H1 (cell line): Measurements from ENCODE around the gene TOP2B. TPM values are rescaled to one million over a fixed set of nuclear protein-coding genes. Genes with fewer than 3 reads are reported as not detected.

Experiments
- CTCF ChIA-PET: fragments of 300-600 bp; sonication (Branson Sonifier 250); formaldehyde crosslinking; loops from one replicate; lab custom pipeline; 2021; ENCODE audit not compliant: partially characterized antibody; lab: Charles Lee
- POLR2A ChIA-PET: fragments of 300-600 bp; sonication (Branson Sonifier 250); formaldehyde crosslinking; loops from one replicate; lab custom pipeline; 2021; ENCODE audit warnings: inconsistent platforms; ENCODE audit not compliant: partially characterized antibody; lab: Charles Lee
- DNase-seq, 2 experiments: peaks; one replicate each; pipeline versions ENCODE4 v3.0.0 to v3.0.0-alpha.2; 2010 to 2022; ENCODE audit warnings: low spot score in 2 of 2, low read depth in 1 of 2, mixed read lengths in 1 of 2
- FAIRE-seq: peaks from 2 replicates; lab custom pipeline; 2011; peaks lifted over from hg19 to GRCh38; lab: Jason Lieb, UNC
- H2AFZ ChIP-seq: 2 replicates; pipeline ENCODE4 v1.8.1; 2012; ENCODE audit warnings: low read length, inconsistent platforms
- H2AK5ac ChIP-seq: 2 replicates; pipeline ENCODE4 v1.6.1; 2013; ENCODE audit warnings: low read depth, low read length
- H2BK120ac ChIP-seq: replicated peaks from 2 replicates; pipeline ENCODE3; 2013; ENCODE audit warnings: low read depth, low read length, inconsistent platforms
- H2BK12ac ChIP-seq: 2 replicates; pipeline ENCODE4 v1.6.1; 2013; ENCODE audit warnings: low read depth, low read length
- H2BK15ac ChIP-seq: 2 replicates; pipeline ENCODE4 v1.6.1; 2013; ENCODE audit warnings: low read length
- H2BK20ac ChIP-seq: 2 replicates; pipeline ENCODE4 v1.6.1; 2013; ENCODE audit warnings: low read length
- H2BK5ac ChIP-seq: 2 replicates; pipeline ENCODE4 v1.6.1; 2013; ENCODE audit warnings: low read depth, low read length
- H3K14ac ChIP-seq: 2 replicates; pipeline ENCODE4 v1.6.1; 2013; ENCODE audit warnings: inconsistent platforms; ENCODE audit not compliant: insufficient read length
- H3K18ac ChIP-seq: 2 replicates; pipeline ENCODE4 v1.6.1; 2013; ENCODE audit warnings: low read length; ENCODE audit errors: extremely low read depth
- H3K23ac ChIP-seq: 2 replicates; pipeline ENCODE4 v1.6.1; 2013; ENCODE audit warnings: inconsistent platforms; ENCODE audit not compliant: insufficient read length
- H3K23me2 ChIP-seq: 2 replicates; pipeline ENCODE4 v1.6.1; 2013; ENCODE audit warnings: low read depth, low read length
- H3K27ac ChIP-seq: 2 replicates; pipeline ENCODE4 v1.6.1; 2011; ENCODE audit warnings: low read depth, low read length, inconsistent platforms
- H3K27me3 ChIP-seq, 4 experiments: replicated peaks in 1 of 4; 1 replicate in 1 of 4; 2 replicates in 3 of 4; pipeline versions ENCODE4 v1.6.1 to v1.8.1; 2011 to 2013; ENCODE audit warnings: low read length in 3 of 4, mild to moderate bottlenecking in 3 of 4, inconsistent platforms in 2 of 4, mixed read lengths in 2 of 4, moderate library complexity in 1 of 4; ENCODE audit not compliant: control insufficient read depth in 3 of 4, insufficient read depth in 3 of 4; ENCODE audit errors: extremely low read depth in 1 of 4
- H3K36me3 ChIP-seq, 4 experiments: 2 replicates each; pipeline versions ENCODE4 v1.6.1 to v1.8.1; 2011 to 2013; ENCODE audit warnings: mild to moderate bottlenecking in 4 of 4, low read length in 3 of 4, moderate library complexity in 2 of 4, control low read depth in 1 of 4, inconsistent platforms in 1 of 4; ENCODE audit not compliant: insufficient read depth in 4 of 4, control insufficient read depth in 2 of 4
- H3K4ac ChIP-seq: replicated peaks from 2 replicates; pipeline ENCODE3; 2013; ENCODE audit warnings: low read length, low read depth, mixed read lengths, inconsistent platforms; ENCODE audit not compliant: insufficient read length
- H3K4me1 ChIP-seq, 4 experiments: replicated peaks in 1 of 4; 1 replicate in 1 of 4; 2 replicates in 3 of 4; pipeline versions ENCODE4 v1.6.1 to v1.8.1; 2011 to 2013; ENCODE audit warnings: low read length in 3 of 4, inconsistent platforms in 2 of 4, mixed read lengths in 1 of 4; ENCODE audit not compliant: insufficient read depth in 4 of 4, control insufficient read depth in 3 of 4
- H3K4me2 ChIP-seq, 2 experiments: 2 replicates each; pipeline versions ENCODE4 v1.6.1 to v1.8.1; 2011 to 2013; ENCODE audit warnings: low read depth in 2 of 2, low read length in 2 of 2, control low read depth in 1 of 2, inconsistent platforms in 1 of 2, mild to moderate bottlenecking in 1 of 2; ENCODE audit not compliant: insufficient read depth in 1 of 2
- H3K4me3 ChIP-seq, 4 experiments: fragments of 200-600, 300-600 bp in 1 of 4; sonication (generic), shearing (Covaris generic), sonication (Bioruptor Twin) in 1 of 4; 2 replicates each; pipeline versions ENCODE4 v1.5.1 to v1.8.1; 2011 to 2016; ENCODE audit warnings: low read length in 4 of 4, low read depth in 3 of 4, control low read depth in 2 of 4, inconsistent platforms in 2 of 4, mild to moderate bottlenecking in 2 of 4, mixed read lengths in 1 of 4, moderate library complexity in 1 of 4; ENCODE audit not compliant: insufficient read depth in 2 of 4; ENCODE audit errors: extremely low read depth in 1 of 4
- H3K56ac ChIP-seq: replicated peaks from 2 replicates; pipeline ENCODE3; 2013; ENCODE audit warnings: low read depth, mild to moderate bottlenecking, mixed read lengths, low read length, inconsistent platforms; ENCODE audit not compliant: insufficient read length
- H3K79me1 ChIP-seq: 2 replicates; pipeline ENCODE4 v1.6.1; 2013; ENCODE audit warnings: low read depth, low read length, control low read depth
- H3K79me2 ChIP-seq, 2 experiments: 2 replicates each; pipeline versions ENCODE4 v1.6.1 to v1.8.1; 2012 to 2013; ENCODE audit warnings: low read length in 2 of 2, mild to moderate bottlenecking in 2 of 2, inconsistent platforms in 1 of 2; ENCODE audit not compliant: insufficient read depth in 2 of 2, control insufficient read depth in 1 of 2
- H3K9ac ChIP-seq, 4 experiments: replicated peaks in 1 of 4; 1 replicate in 1 of 4; 2 replicates in 3 of 4; pipeline versions ENCODE4 v1.6.1 to v1.8.1; 2011 to 2013; ENCODE audit warnings: low read depth in 3 of 4, low read length in 3 of 4, control low read depth in 2 of 4, mild to moderate bottlenecking in 2 of 4, moderate library complexity in 2 of 4, inconsistent platforms in 1 of 4; ENCODE audit errors: extremely low read depth in 1 of 4
- H3K9me3 ChIP-seq, 2 experiments: 2 replicates each; pipeline versions ENCODE4 v1.6.1 to v1.8.1; 2012 to 2013; ENCODE audit warnings: mild to moderate bottlenecking in 2 of 2, moderate library complexity in 2 of 2, control low read depth in 1 of 2, inconsistent platforms in 1 of 2, low read depth in 1 of 2, low read length in 1 of 2, mixed read lengths in 1 of 2; ENCODE audit not compliant: insufficient read depth in 2 of 2
- H4K20me1 ChIP-seq, 2 experiments: replicated peaks in 1 of 2; 2 replicates each; pipeline versions ENCODE3 to v1.8.1; 2011 to 2013; ENCODE audit warnings: inconsistent platforms in 2 of 2, low read length in 2 of 2, mild to moderate bottlenecking in 1 of 2; ENCODE audit not compliant: insufficient read depth in 2 of 2, control insufficient read depth in 1 of 2
- H4K5ac ChIP-seq: 2 replicates; pipeline ENCODE4 v1.6.1; 2013; ENCODE audit warnings: low read length, low read depth, mixed read lengths, inconsistent platforms; ENCODE audit not compliant: insufficient read length
- H4K8ac ChIP-seq: 2 replicates; pipeline ENCODE4 v1.8.0; 2013; ENCODE audit warnings: mild to moderate bottlenecking, moderate library complexity, low read length, inconsistent platforms; ENCODE audit not compliant: insufficient read depth; ENCODE audit errors: extremely low read depth
- H4K91ac ChIP-seq: replicated peaks from 2 replicates; pipeline ENCODE3; 2013; ENCODE audit warnings: low read length, mixed read lengths, inconsistent platforms; ENCODE audit not compliant: insufficient read length
- BRCA1 ChIP-seq: IDR thresholded peaks from 2 replicates; pipeline ENCODE4 v1.6.1; 2012; ENCODE audit warnings: low read depth, low read length, improper control_type of control experiment
- POU5F1 ChIP-seq: IDR thresholded peaks from 2 replicates; pipeline ENCODE4 v1.6.1; 2011; ENCODE audit warnings: low read depth, mild to moderate bottlenecking, low read length, moderate library complexity
- RAD21 ChIP-seq, 2 experiments: IDR thresholded peaks in 1 of 2; conservative IDR thresholded peaks in 1 of 2; 2 replicates each; pipeline ENCODE4 v1.6.1; 2011; ENCODE audit warnings: low read depth in 2 of 2, low read length in 2 of 2, improper control_type of control experiment in 1 of 2, inconsistent platforms in 1 of 2, mild to moderate bottlenecking in 1 of 2, moderate library complexity in 1 of 2
- WGBS, 2 experiments: shearing (Covaris generic) in 1 of 2; methylation state at CpG; one replicate each; pipeline versions ENCODE4 v1.1.6 to v1.1.7; 2013 to 2015; ENCODE audit warnings: low lambda C conversion rate in 2 of 2, mixed read lengths in 2 of 2, inconsistent platforms in 1 of 2, low coverage in 1 of 2, missing lambda C conversion rate in 1 of 2; ENCODE audit not compliant: insufficient replicate concordance in 2 of 2, insufficient coverage in 1 of 2, insufficient read length in 1 of 2; ENCODE audit errors: extremely low coverage in 1 of 2, missing lambda C conversion rate in 1 of 2; 5-methylcytosine and 5-hydroxymethylcytosine counted together
- polyA plus RNA-seq, 7 experiments: library from polyadenylated mRNA; depleted of rRNA in 3 of 7; stranded (reverse) in 5 of 7; unstranded in 2 of 7; fragments of >200 nt in 5 of 7; fragments of 200-250 nt in 2 of 7; gene quantifications; 1 replicate in 5 of 7; 2 replicates in 1 of 7; 4 replicates in 1 of 7; pipeline versions ENCODE4 v1.2.1 to v1.2.3, GENCODE V29; 2011 to 2013; ENCODE audit warnings: missing spikeins in 2 of 7, mixed read lengths in 2 of 7
- total RNA-seq: library from RNA; stranded (reverse); fragmentation: NEBNext Ultra II Directional; extraction: Animal tissue kit (Norgen Biotek cat#: 25700); gene quantifications from 2 replicates; pipeline ENCODE4 v1.2.1, GENCODE V29; 2021
- TF ChIP-seq, protein P1 (sequence below), 3 experiments: IDR thresholded peaks; 1 replicate in 2 of 3; 2 replicates in 1 of 3; pipeline versions ENCODE4 v1.5.1 to v1.6.1; 2011; ENCODE audit warnings: low read length in 3 of 3, mild to moderate bottlenecking in 3 of 3, inconsistent platforms in 2 of 3, low read depth in 1 of 3, moderate library complexity in 1 of 3; ENCODE audit not compliant: insufficient read depth in 1 of 3; ENCODE audit errors: control extremely low read depth in 1 of 3

TOP2B gene
- total and polyA plus RNA-seq, 2 of the 8 experiments (the other 6 are each of a cell fraction or from before 2014, with no cell fraction given): 34.9 to 206 TPM

DNA sequence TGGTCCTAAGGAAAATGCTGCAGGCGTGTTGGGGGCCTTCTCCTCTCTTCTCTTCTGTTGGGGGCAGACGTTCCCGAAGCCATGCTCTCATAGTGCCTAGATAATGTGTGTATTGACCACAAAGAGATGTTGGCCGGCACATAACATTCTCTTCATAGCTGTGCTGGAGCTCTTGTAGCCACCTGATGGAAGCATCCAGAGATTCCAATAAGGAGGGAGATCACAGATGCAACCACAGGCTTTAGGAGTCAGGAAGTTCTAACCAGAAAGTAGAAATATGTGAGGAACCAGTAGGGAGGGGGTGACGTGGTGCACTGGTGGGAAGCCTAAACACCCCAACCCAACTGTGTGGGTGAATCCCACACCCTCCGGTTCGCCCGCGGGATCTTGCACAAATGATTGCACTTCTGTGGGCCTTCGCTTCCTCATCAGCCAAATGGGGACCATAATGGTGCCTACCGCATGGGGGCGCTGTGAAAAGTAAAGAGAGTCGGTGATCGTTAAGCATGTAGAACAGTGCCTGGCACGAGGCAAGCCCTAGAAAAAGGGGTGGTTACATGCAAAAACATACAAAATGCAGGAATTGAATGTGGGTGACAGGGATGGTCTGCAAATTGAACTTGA, 87.8 kb downstream of the TOP2B start:
- H2BK120ac ChIP-seq: no peak overlapping the region
- WGBS, 2 experiments: 77% methylated on average over 15 of the region's 15 CpGs; no CpG with 5 or more reads in 1 of the 2 experiments
- no peak overlapping the region for H3K4ac ChIP-seq
- H3K18ac ChIP-seq: no peak overlapping the region
- no peak overlapping the region for H3K56ac ChIP-seq
- no peak overlapping the region for H2BK5ac ChIP-seq
- TF ChIP-seq, protein P1, sequence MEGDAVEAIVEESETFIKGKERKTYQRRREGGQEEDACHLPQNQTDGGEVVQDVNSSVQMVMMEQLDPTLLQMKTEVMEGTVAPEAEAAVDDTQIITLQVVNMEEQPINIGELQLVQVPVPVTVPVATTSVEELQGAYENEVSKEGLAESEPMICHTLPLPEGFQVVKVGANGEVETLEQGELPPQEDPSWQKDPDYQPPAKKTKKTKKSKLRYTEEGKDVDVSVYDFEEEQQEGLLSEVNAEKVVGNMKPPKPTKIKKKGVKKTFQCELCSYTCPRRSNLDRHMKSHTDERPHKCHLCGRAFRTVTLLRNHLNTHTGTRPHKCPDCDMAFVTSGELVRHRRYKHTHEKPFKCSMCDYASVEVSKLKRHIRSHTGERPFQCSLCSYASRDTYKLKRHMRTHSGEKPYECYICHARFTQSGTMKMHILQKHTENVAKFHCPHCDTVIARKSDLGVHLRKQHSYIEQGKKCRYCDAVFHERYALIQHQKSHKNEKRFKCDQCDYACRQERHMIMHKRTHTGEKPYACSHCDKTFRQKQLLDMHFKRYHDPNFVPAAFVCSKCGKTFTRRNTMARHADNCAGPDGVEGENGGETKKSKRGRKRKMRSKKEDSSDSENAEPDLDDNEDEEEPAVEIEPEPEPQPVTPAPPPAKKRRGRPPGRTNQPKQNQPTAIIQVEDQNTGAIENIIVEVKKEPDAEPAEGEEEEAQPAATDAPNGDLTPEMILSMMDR (IDR thresholded peaks at IDR 0.05; ENCODE audit: control extremely low read depth in 1 of 3, insufficient read depth in 1 of 3, low read depth in 1 of 3, low read length in 3 of 3): peak; percentile 41 to 73 (median 59)
- TF ChIP-seq POU5F1 (no peak), BRCA1 (no peak), RAD21 (IDR thresholded peaks at IDR 0.05 in 1 of 2, conservative IDR thresholded peaks at IDR 0.05 in 1 of 2; ENCODE audit: low read depth in 2 of 2, low read length in 2 of 2) (peak; percentile 37 to 52; a peak in 3 of 4 replicates)
- no peak overlapping the region for H2AFZ ChIP-seq
- no peaks in the 10 kb centered on the region for H4K20me1 ChIP-seq
- H3K36me3 ChIP-seq: no peaks in the 10 kb centered on the region
- H3K27ac ChIP-seq: no peak overlapping the region
- H3K14ac ChIP-seq: no peak overlapping the region
- H3K4me1 ChIP-seq: no peaks in the 10 kb centered on the region; a peak in 1 of 7 replicates
- H4K8ac ChIP-seq: no peak overlapping the region
- H3K23me2 ChIP-seq: no peaks in the 10 kb centered on the region; the same call in 1 of the 2 replicates
- no peak overlapping the region for H3K23ac ChIP-seq
- DNase-seq (peak in 1 of 2 experiments; percentile 84), FAIRE-seq (no peak)
- H3K27me3 ChIP-seq: no peaks in the 10 kb centered on the region
- no peak overlapping the region for H3K4me2 ChIP-seq
- no peak overlapping the region for H4K91ac ChIP-seq
- H2BK15ac ChIP-seq: no peak overlapping the region
- no peak overlapping the region for H4K5ac ChIP-seq
- H2BK20ac ChIP-seq: no peak overlapping the region
- H3K9ac ChIP-seq: no peak overlapping the region
- ChIA-PET CTCF (interaction anchor here (0.6 to 12.1 kb wide), 8 partner anchors 11 to 662 kb away, joined by 3 to 138 read pairs (median 4); no protein-coding TSS in a partner anchor), POLR2A (no interaction called here)
- H2BK12ac ChIP-seq: no peak overlapping the region
- no peak overlapping the region for H3K4me3 ChIP-seq
- H3K9me3 ChIP-seq: no peaks in the 10 kb centered on the region
- H2AK5ac ChIP-seq: no peak overlapping the region
- H3K79me2 ChIP-seq: no peaks in the 10 kb centered on the region
- no peaks in the 10 kb centered on the region for H3K79me1 ChIP-seq
